Heart right ventricle (tissue), 16 donors: ENCODE measurements around the gene GPD1L. TPM values are rescaled to one million over a fixed set of nuclear protein-coding genes. Genes with fewer than 3 reads are reported as not detected.
A peak's percentile ranks its signal among the peaks of the same experiment; 100 is the strongest.

Experiments used
- ATAC-seq, 8 donors: fragments of 200-7000 bp; cut with Tn5 transposase; one replicate each; pipeline ENCODE4 v1.9.1; 2020; ENCODE audit warnings: mild to moderate bottlenecking in 8 of 8, moderate library complexity in 8 of 8, moderate number of reproducible peaks in 1 of 8
- DNase-seq, 2 donors: peaks; one replicate each; pipeline ENCODE4 v3.0.0-alpha.2; 2020
- H3K27ac ChIP-seq, 10 donors: fragments of 200-600 bp; sonication (generic) in 2 of 10; one replicate each; pipeline versions ENCODE4 v1.5.0 to v1.8.0; 2020 to 2022; ENCODE audit warnings: mild to moderate bottlenecking in 3 of 10
- H3K27me3 ChIP-seq, 7 donors: fragments of 200-600 bp; one replicate each; pipeline ENCODE4 v1.8.0; 2021 to 2022; ENCODE audit warnings: mild to moderate bottlenecking in 2 of 7
- H3K36me3 ChIP-seq, 9 donors: fragments of 200-600 bp; sonication (generic) in 1 of 9; one replicate each; pipeline versions ENCODE4 v1.5.0 to v1.8.0; 2020 to 2022; ENCODE audit warnings: mild to moderate bottlenecking in 2 of 9
- H3K4me1 ChIP-seq, 9 donors: fragments of 200-600 bp; sonication (generic) in 1 of 9; one replicate each; pipeline versions ENCODE4 v1.5.0 to v1.8.0; 2020 to 2022; ENCODE audit warnings: mild to moderate bottlenecking in 4 of 9
- H3K4me3 ChIP-seq, 10 donors: fragments of 200-600 bp; sonication (generic) in 2 of 10; one replicate each; pipeline versions ENCODE4 v1.5.0 to v1.8.0; 2020 to 2022; ENCODE audit warnings: mild to moderate bottlenecking in 7 of 10, moderate library complexity in 2 of 10
- H3K9me3 ChIP-seq, 11 donors: fragments of 200-600 bp in 10 of 11; sonication (generic) in 2 of 11; one replicate each; pipeline versions ENCODE4 v1.5.0 to v1.8.0; 2013 to 2022; ENCODE audit warnings: mild to moderate bottlenecking in 2 of 11, control low read depth in 1 of 11, moderate library complexity in 1 of 11
- WGBS, 2 donors: extraction: QIAGEN DNeasy Blood & Tissue Kit; methylation state at CpG; one replicate each; pipeline ENCODE4 v1.1.7; 2013; ENCODE audit warnings: inconsistent platforms in 1 of 2; 5-methylcytosine and 5-hydroxymethylcytosine counted together
- intact Hi-C, 10 donors: fragments of 100-400 bp; cut with DNase I; formaldehyde crosslinking; loops; one replicate each; pipeline versions ENCODE4 v1.11.1 to v1.14.2; 2022
- polyA plus RNA-seq, 2 donors: library from polyadenylated mRNA; stranded (reverse); fragments of 200-250 nt; gene quantifications; one replicate each; pipeline ENCODE4 v1.2.3, GENCODE V29; 2013
- total RNA-seq, 10 donors: library from RNA; stranded (reverse); fragmentation: NEBNext Ultra II Directional in 3 of 10; extraction: Animal tissue kit (Norgen Biotek cat#: 25700) in 3 of 10; gene quantifications; one replicate each; pipeline versions ENCODE4 v1.2.1 to v1.2.4, GENCODE V29; 2021 to 2023
- TF ChIP-seq, protein P1 (sequence below), 9 donors: fragments of 200-600 bp; sonication (generic) in 2 of 9; IDR thresholded peaks; one replicate each; pipeline versions ENCODE4 v1.5.0 to v1.8.0; 2021 to 2022; ENCODE audit warnings: antibody characterized with exemption in 9 of 9, mild to moderate bottlenecking in 5 of 9, moderate library complexity in 1 of 9
- donor health status: Arrhythmogenic right ventricular cardiomyopathy.
- donor health status: ischemic (EF 13 %, LVEDD 7.1; RV severe dilation, severe dysfunction).
- donor health status: healthy with polysubstance abuse.
- donor health status: DM: no; HTN: yes; CAD: no.
- donor health status: DM: no; HTN: no; CAD: no.
- donor health status: ischemic (EF 25% LVEDD 6.9; RV normal size, moderate dysfunction).
- donor health status: ischemic (EF 25% LVEDD 5.7; RV mildly dilated, moderate dysfunction).
- donor health status: healthy.
- donor health status: DM: yes; HTN: yes; CAD: no.
- donor health status: Ischemic cardiomyopathy.
- donor health status: ischemic (EF 35%, LVEDD 5.7; RV mildly dilated, moderate dysfunction).
- donor health status: nonischemic (EF 11% LVEDD 7.7; RV severe dilation, severe dysfunction).
- donor health status: DM: yes; HTN: yes; CAD: no.
- donor health status: PGD.
- donor health status: ischemic (EF 29% LVEDD 5.4; RV normal size, mild dysfunction).
- donor health status: nonischemic (EF 23%, LVEDD 6.1; RV moderate dilation, normal function).

Gene GPD1L
- total and polyA plus RNA-seq, 12 donors = 71.0 to 349 (median 177) TPM

DNA sequence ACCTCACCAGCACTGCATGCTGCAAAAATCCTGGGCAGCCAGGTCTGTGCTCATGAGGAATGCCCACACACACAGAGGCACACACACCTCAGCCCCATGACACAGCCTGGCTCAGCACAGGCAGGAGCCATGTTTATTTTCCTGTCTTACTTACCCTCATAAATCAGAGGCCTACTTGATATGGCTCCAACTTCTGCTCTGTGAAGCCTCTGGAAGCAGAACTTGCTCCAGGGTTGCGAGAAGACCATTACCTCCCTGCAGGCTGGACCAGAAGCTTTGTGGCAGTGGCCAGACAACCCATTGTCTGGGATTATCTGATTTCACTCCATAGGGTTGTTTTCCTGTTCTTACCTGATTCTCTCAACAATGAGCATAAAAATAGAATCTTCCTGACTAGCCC lies 88.2 kb downstream of the GPD1L start:
- H3K4me1 ChIP-seq = peaks cover 0 to 42% (median 18%) of the 10 kb centered on the region in 9 donors
- no peaks in the 10 kb centered on the region for H3K27me3 ChIP-seq
- ATAC-seq (peak in 6 of 8 donors; percentile 30 to 73 (median 58)), DNase-seq (no peak)
- no peaks in the 10 kb centered on the region for H3K9me3 ChIP-seq
- intact Hi-C loops = loop anchor here in 1 of 10 donors (5.0 kb wide), 1 partner anchor 93 kb away; no protein-coding TSS in a partner anchor
- peak overlapping the region in 5 of 10 donors; percentile 9 to 53 (median 37) for H3K27ac ChIP-seq
- no peaks in the 10 kb centered on the region for H3K36me3 ChIP-seq
- WGBS, 2 donors = 74 to 78% methylated on average over 1 of the region's 1 CpG
- H3K4me3 ChIP-seq = no peak overlapping the region
- TF ChIP-seq, protein P1, sequence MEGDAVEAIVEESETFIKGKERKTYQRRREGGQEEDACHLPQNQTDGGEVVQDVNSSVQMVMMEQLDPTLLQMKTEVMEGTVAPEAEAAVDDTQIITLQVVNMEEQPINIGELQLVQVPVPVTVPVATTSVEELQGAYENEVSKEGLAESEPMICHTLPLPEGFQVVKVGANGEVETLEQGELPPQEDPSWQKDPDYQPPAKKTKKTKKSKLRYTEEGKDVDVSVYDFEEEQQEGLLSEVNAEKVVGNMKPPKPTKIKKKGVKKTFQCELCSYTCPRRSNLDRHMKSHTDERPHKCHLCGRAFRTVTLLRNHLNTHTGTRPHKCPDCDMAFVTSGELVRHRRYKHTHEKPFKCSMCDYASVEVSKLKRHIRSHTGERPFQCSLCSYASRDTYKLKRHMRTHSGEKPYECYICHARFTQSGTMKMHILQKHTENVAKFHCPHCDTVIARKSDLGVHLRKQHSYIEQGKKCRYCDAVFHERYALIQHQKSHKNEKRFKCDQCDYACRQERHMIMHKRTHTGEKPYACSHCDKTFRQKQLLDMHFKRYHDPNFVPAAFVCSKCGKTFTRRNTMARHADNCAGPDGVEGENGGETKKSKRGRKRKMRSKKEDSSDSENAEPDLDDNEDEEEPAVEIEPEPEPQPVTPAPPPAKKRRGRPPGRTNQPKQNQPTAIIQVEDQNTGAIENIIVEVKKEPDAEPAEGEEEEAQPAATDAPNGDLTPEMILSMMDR (IDR thresholded peaks at IDR 0.05) = no peak

GRCh38 chr3:32195995-32196540 lies 89.6 kb downstream of the GPD1L start:
- intact Hi-C loops = no loop called here
- Histone ChIP-seq H3K4me1 (peaks cover 0 to 56% (median 31%) of the 10 kb centered on the region in 9 donors), H3K27me3 (no peaks in the 10 kb centered on the region), H3K4me3 (no peak overlapping the region), H3K36me3 (no peaks in the 10 kb centered on the region), H3K9me3 (no peaks in the 10 kb centered on the region), H3K27ac (no peak overlapping the region)
- DNase-seq (no peak), ATAC-seq (no peak)
- TF ChIP-seq, protein P1 (IDR thresholded peaks at IDR 0.05) = no peak
- 88 to 89% methylated on average over 4 of the region's 4 CpGs for WGBS, 2 donors

GRCh38 chr3:32197991-32198390 lies 91.6 kb downstream of the GPD1L start:
- DNase-seq (no peak), ATAC-seq (no peak)
- TF ChIP-seq, protein P1 (IDR thresholded peaks at IDR 0.05) = no peak
- WGBS, 2 donors = 100% methylated on average over 1 of the region's 1 CpG
- Histone ChIP-seq H3K27ac (no peak overlapping the region), H3K27me3 (no peaks in the 10 kb centered on the region), H3K4me3 (no peak overlapping the region), H3K9me3 (no peaks in the 10 kb centered on the region), H3K36me3 (no peaks in the 10 kb centered on the region), H3K4me1 (peaks cover 4 to 71% (median 46%) of the 10 kb centered on the region in 9 donors)
- intact Hi-C loops = no loop called here

- Histone ChIP-seq H3K4me3 (no peak overlapping the region), H3K9me3 (no peaks in the 10 kb centered on the region), H3K27me3 (no peaks in the 10 kb centered on the region), H3K36me3 (no peaks in the 10 kb centered on the region), H3K27ac (no peak overlapping the region), H3K4me1 (peaks cover 4 to 69% (median 46%) of the 10 kb centered on the region in 9 donors)
- 92 to 94% methylated on average over 3 of the region's 3 CpGs for WGBS, 2 donors
- DNase-seq (no peak), ATAC-seq (no peak)
- intact Hi-C loops = no loop called here
- TF ChIP-seq, protein P1 (IDR thresholded peaks at IDR 0.05) = no peak
Observed at GRCh38 chr3:32198714-32199113, 92.3 kb downstream of the GPD1L start.
